Lung (tissue), 12 donors: Measurements from ENCODE around the gene SH3TC1. TPM values are rescaled to one million over a fixed set of nuclear protein-coding genes. Genes with fewer than 3 reads are reported as not detected.

Experiments used
- ATAC-seq: fragments of 200-7000 bp; cut with Tn5 transposase; one replicate; pipeline ENCODE4 v1.9.1; 2020; ENCODE audit warnings: moderate number of reproducible peaks; ENCODE audit not compliant: insufficient read depth, low FRiP score
- DNase-seq, 3 donors: peaks; one replicate each; pipeline ENCODE4 v3.0.0-alpha.2; 2013 to 2017
- H3K27ac ChIP-seq, 2 donors: one replicate each; pipeline ENCODE4 v1.5.1; 2013; ENCODE audit warnings: mild to moderate bottlenecking in 2 of 2, moderate library complexity in 2 of 2, control low read depth in 1 of 2, inconsistent platforms in 1 of 2, low read depth in 1 of 2, low read length in 1 of 2
- H3K27me3 ChIP-seq, 3 donors: one replicate each; pipeline ENCODE4 v1.5.1; 2013; ENCODE audit warnings: low read length in 2 of 3; ENCODE audit not compliant: control insufficient read depth in 3 of 3, insufficient read depth in 3 of 3
- H3K36me3 ChIP-seq, 4 donors: one replicate each; pipeline ENCODE4 v1.5.1; 2013; ENCODE audit warnings: low read length in 4 of 4, mild to moderate bottlenecking in 1 of 4, moderate library complexity in 1 of 4; ENCODE audit not compliant: control insufficient read depth in 4 of 4, insufficient read depth in 4 of 4
- H3K4me1 ChIP-seq, 5 donors: one replicate each; pipeline ENCODE4 v1.5.1; 2013; ENCODE audit warnings: low read length in 5 of 5, mild to moderate bottlenecking in 2 of 5, moderate library complexity in 1 of 5; ENCODE audit not compliant: control insufficient read depth in 5 of 5, insufficient read depth in 5 of 5
- H3K4me3 ChIP-seq: one replicate; pipeline ENCODE4 v1.5.1; 2013; ENCODE audit warnings: mild to moderate bottlenecking, control low read depth, moderate library complexity
- H3K9ac ChIP-seq, 2 donors: one replicate each; pipeline ENCODE4 v1.5.1; 2013; ENCODE audit warnings: low read length in 2 of 2, control low read depth in 1 of 2; ENCODE audit not compliant: insufficient read depth in 1 of 2
- H3K9me3 ChIP-seq, 4 donors: one replicate each; pipeline ENCODE4 v1.5.1; 2013; ENCODE audit warnings: low read length in 3 of 4, mild to moderate bottlenecking in 1 of 4, moderate library complexity in 1 of 4; ENCODE audit not compliant: control insufficient read depth in 4 of 4, insufficient read depth in 3 of 4
- CTCF ChIP-seq: IDR thresholded peaks from 2 replicates; pipeline ENCODE4 v1.5.1; 2012; ENCODE audit warnings: mild to moderate bottlenecking; ENCODE audit errors: control extremely low read depth, extremely low read depth
- WGBS, 2 donors: extraction: QIAGEN DNeasy Blood & Tissue Kit; methylation state at CpG; one replicate each; pipeline ENCODE4 v1.1.7; 2013; 5-methylcytosine and 5-hydroxymethylcytosine counted together
- polyA plus RNA-seq, 2 donors: library from polyadenylated mRNA; stranded (reverse); fragments of 200-250 nt; gene quantifications; one replicate each; pipeline ENCODE4 v1.2.1, GENCODE V29; 2013
- total RNA-seq, 2 donors: library from RNA; depleted of rRNA in 1 of 2; stranded (reverse); fragments of >200 nt in 1 of 2; gene quantifications; one replicate each; pipeline ENCODE4 v1.2.1, GENCODE V29; 2014 to 2021
- donor health status: control.
- donor health status: control.
- donor health status: Bipolar disorder and iron deficiency.
- donor health status: healthy.
- donor health status: DM: yes; HTN: yes; CAD: no.

Gene SH3TC1
- total and polyA plus RNA-seq, 4 donors = 21.4 to 67.3 (median 38.1) TPM

DNA sequence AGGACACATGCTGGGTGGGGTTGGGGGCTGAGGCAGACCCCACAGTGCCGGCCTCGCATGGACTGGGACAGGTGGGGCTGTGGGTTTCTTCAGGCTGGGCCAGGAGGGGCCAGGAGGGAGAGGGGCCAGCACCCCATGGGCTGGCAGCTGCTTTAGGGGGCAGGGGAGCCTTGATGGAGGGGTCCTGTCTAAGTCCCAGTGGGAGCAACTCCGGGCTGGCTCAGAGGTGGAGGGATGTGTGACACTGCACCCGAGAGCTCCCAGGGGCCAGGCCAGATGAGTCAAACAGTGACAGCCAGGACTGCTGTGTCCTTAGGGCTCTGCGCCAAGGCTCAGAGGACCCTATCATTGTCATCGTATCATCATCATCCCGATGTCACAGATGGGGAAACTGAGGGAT lies 36.1 kb upstream of the SH3TC1 start:
- DNase-seq = no peak
- no peak for TF ChIP-seq CTCF
- H3K27ac ChIP-seq = no peak overlapping the region
- WGBS, 2 donors = 87 to 89% methylated on average over 7 of the region's 7 CpGs
- H3K27me3 ChIP-seq = peaks cover 0 to 4% (median 0%) of the 10 kb centered on the region in 3 donors
- no peaks in the 10 kb centered on the region for H3K36me3 ChIP-seq
- H3K4me1 ChIP-seq = peaks cover 0 to 14% (median 0%) of the 10 kb centered on the region in 5 donors
- no peaks in the 10 kb centered on the region for H3K9me3 ChIP-seq
- H3K9ac ChIP-seq = no peak overlapping the region
- H3K4me3 ChIP-seq = no peak overlapping the region
- no peak for ATAC-seq

- WGBS, 2 donors = 87 to 90% methylated on average over 19 of the region's 19 CpGs
- H3K27me3 ChIP-seq = peaks cover 0 to 4% (median 0%) of the 10 kb centered on the region in 3 donors
- peaks cover 0 to 4% (median 1%) of the 10 kb centered on the region in 4 donors for H3K9me3 ChIP-seq
- no peak for ATAC-seq
- H3K36me3 ChIP-seq = no peaks in the 10 kb centered on the region
- no peak overlapping the region for H3K9ac ChIP-seq
- no peak for TF ChIP-seq CTCF
- DNase-seq = no peak
- H3K27ac ChIP-seq = no peak overlapping the region
- peaks cover 0 to 12% (median 0%) of the 10 kb centered on the region in 5 donors for H3K4me1 ChIP-seq
- no peak overlapping the region for H3K4me3 ChIP-seq
These were observed 35.5 kb upstream of the SH3TC1 start for GRCh38 chr4:8163436-8164193.

GRCh38 chr4:8164194-8164565 lies 34.9 kb upstream of the SH3TC1 start:
- TF ChIP-seq CTCF = no peak
- Histone ChIP-seq H3K9me3 (peaks cover 0 to 7% (median 1%) of the 10 kb centered on the region in 4 donors), H3K4me3 (no peak overlapping the region), H3K36me3 (no peaks in the 10 kb centered on the region), H3K9ac (no peak overlapping the region), H3K4me1 (peaks cover 0 to 12% (median 0%) of the 10 kb centered on the region in 5 donors), H3K27me3 (peaks cover 0 to 4% (median 0%) of the 10 kb centered on the region in 3 donors), H3K27ac (no peak overlapping the region)
- DNase-seq (no peak), ATAC-seq (no peak)
- 84 to 85% methylated on average over 9 of the region's 9 CpGs for WGBS, 2 donors
